HepG2 (cell line): ENCODE measurements around the gene ANG. TPM values are rescaled to one million over a fixed set of nuclear protein-coding genes. Genes with fewer than 3 reads are reported as not detected.

Experiments used
- BCL3 ChIP-seq: sonication (generic); formaldehyde crosslinking; IDR thresholded peaks from 2 replicates; pipeline ENCODE4 v1.5.1; 2020; ENCODE audit warnings: mild to moderate bottlenecking, missing genetic modification reagents, moderate library complexity
- CREM ChIP-seq, 2 experiments: sonication (generic) in 1 of 2; formaldehyde crosslinking in 1 of 2; IDR thresholded peaks; 2 replicates each; pipeline versions ENCODE4 v1.4.0 to v1.6.1; 2016 to 2020; ENCODE audit warnings: antibody characterized with exemption in 1 of 2, mild to moderate bottlenecking in 1 of 2, missing genetic modification reagents in 1 of 2
- DBP ChIP-seq: sonication (generic); formaldehyde crosslinking; IDR thresholded peaks from 2 replicates; pipeline ENCODE4 v1.4.0; 2020; ENCODE audit warnings: missing genetic modification reagents; ENCODE audit errors: not compliant biosample characterization
- DNMT1 ChIP-seq: sonication (generic); formaldehyde crosslinking; IDR thresholded peaks from 2 replicates; pipeline ENCODE4 v1.5.1; 2020; ENCODE audit warnings: mild to moderate bottlenecking, missing genetic modification reagents
- ERF ChIP-seq: IDR thresholded peaks from 2 replicates; pipeline ENCODE4 v1.6.1; 2018; ENCODE audit warnings: missing biosample characterization, missing genetic modification reagents
- ETV5 ChIP-seq: IDR thresholded peaks from 2 replicates; pipeline ENCODE4 v1.6.1; 2018; ENCODE audit warnings: missing biosample characterization, missing genetic modification reagents, inconsistent platforms, borderline replicate concordance
- HOMEZ ChIP-seq: IDR thresholded peaks from 2 replicates; pipeline ENCODE4 v1.6.1; 2016; ENCODE audit warnings: low read depth
- JUNB ChIP-seq: sonication (generic); formaldehyde crosslinking; IDR thresholded peaks from 2 replicates; pipeline ENCODE4 v1.8.0; 2022; ENCODE audit warnings: missing genetic modification reagents, mild to moderate bottlenecking, borderline replicate concordance
- KIAA2018 ChIP-seq: sonication (generic); formaldehyde crosslinking; IDR thresholded peaks from 2 replicates; pipeline ENCODE4 v1.5.0; 2020; ENCODE audit warnings: mild to moderate bottlenecking, missing genetic modification reagents, borderline replicate concordance
- SP2 ChIP-seq: sonication (generic); formaldehyde crosslinking; IDR thresholded peaks from 2 replicates; pipeline ENCODE4 v1.5.1; 2020; ENCODE audit warnings: mild to moderate bottlenecking, missing genetic modification reagents
- TBL1XR1 ChIP-seq: fragments of 150-350 bp; IDR thresholded peaks from 2 replicates; pipeline ENCODE4 v1.6.1; 2014; ENCODE audit warnings: borderline replicate concordance, low read length; ENCODE audit not compliant: partially characterized antibody
- ZNF639 ChIP-seq: conservative IDR thresholded peaks from 2 replicates; pipeline ENCODE4 v1.6.1; 2018; ENCODE audit warnings: missing genetic modification reagents
- polyA plus RNA-seq, 8 experiments: library from polyadenylated mRNA; depleted of rRNA in 3 of 8; stranded (reverse) in 7 of 8; unstranded in 1 of 8; fragments of >200 nt; fragmentation: Illumina TruSeq in 4 of 8; extraction: Trizol in 4 of 8; gene quantifications; 2 replicates each; pipeline versions ENCODE4 v1.2.1 to v1.2.3, GENCODE V29; 2011 to 2016; ENCODE audit warnings: low read depth in 4 of 8, missing spikeins in 1 of 8, mixed read lengths in 1 of 8; ENCODE audit not compliant: insufficient read depth in 1 of 8
- total RNA-seq, 5 experiments: library from RNA; depleted of rRNA; stranded (reverse); fragments of >200 nt; fragmentation: Illumina TruSeq; extraction: Trizol; gene quantifications; 2 replicates each; pipeline ENCODE4 v1.2.3, GENCODE V29; 2016; ENCODE audit warnings: low read depth in 1 of 5

Gene ANG
- total and polyA plus RNA-seq, 2 of the 13 experiments (the other 11 are each of a cell fraction or from before 2014, with no cell fraction given) = 83.6 to 401 TPM

GRCh38 chr14:20683891-20684661, 4.5 kb upstream of the ANG start, which contains the start of gene RNASE4 (continued):
- TF ChIP-seq CREM (IDR thresholded peaks at IDR 0.05) (no peak), CREM (CRISPR knock-in tag; IDR thresholded peaks at IDR 0.05) (no peak), ERF (CRISPR knock-in tag) (no peak; the same call in 1 of the 2 replicates), HOMEZ (CRISPR knock-in tag) (peak; percentile 27; the same call in 1 of the 2 replicates), TBL1XR1 (no peak), DNMT1 (peak; percentile 35; the same call in 1 of the 2 replicates), DBP (CRISPR knock-in tag) (no peak), ETV5 (CRISPR knock-in tag) (peak; percentile 44; the same call in 1 of the 2 replicates), KIAA2018 (no peak), SP2 (CRISPR knock-in tag) (peak; percentile 49; the same call in 1 of the 2 replicates), ZNF639 (no peak), BCL3 (CRISPR knock-in tag) (peak; percentile 83; the same call in 1 of the 2 replicates), JUNB (CRISPR knock-in tag) (no peak)
